CD4-positive, alpha-beta T cell treated with Interferon gamma for 1 hour (primary cell): ENCODE data around the gene OR1S2.
"Not testable (repeated sequence)": the region's sequence is repeated elsewhere in the genome, so short reads cannot be mapped to it uniquely, and the experiment has no call there.

ENCODE experiments used
- DNase-seq: peaks from one replicate; pipeline ENCODE4 v3.0.0-alpha.2; 2020

Gene OR1S2

DNA sequence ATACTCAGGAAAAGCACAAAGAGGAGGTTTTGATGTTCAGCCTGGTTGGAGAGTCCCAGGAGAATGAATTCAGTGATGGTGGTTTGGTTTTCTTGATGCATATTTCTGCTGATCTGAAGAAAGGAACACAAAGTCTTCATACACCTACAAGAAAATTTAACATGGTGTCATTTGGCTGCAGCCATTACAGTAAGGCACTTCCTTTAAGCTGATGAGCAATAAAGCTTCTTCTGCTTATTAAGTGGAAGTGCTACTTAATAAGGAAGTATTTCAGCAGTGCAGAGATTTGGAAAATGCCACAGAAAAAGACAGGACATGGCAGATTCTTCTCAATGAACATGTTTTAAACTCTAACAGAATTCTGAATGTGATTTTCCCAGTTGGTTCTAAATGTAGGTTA is at the start of gene OR1S2:
Gene OR1S2 (minus strand): TSS at position 101 of the 400 bp plus-strand sequence. CDS start 0 bp downstream, at position 101.
- DNase-seq: no peak

- no peak for DNase-seq
Observed at GRCh38 chr11:58243954-58244353, 40.0 kb upstream of the OR1S2 start.

GRCh38 chr11:58227956-58228615 is 24.1 kb upstream of the OR1S2 start:
- no peak for DNase-seq

GRCh38 chr11:58222721-58223120 is 18.8 kb upstream of the OR1S2 start:
- no peak for DNase-seq

DNA sequence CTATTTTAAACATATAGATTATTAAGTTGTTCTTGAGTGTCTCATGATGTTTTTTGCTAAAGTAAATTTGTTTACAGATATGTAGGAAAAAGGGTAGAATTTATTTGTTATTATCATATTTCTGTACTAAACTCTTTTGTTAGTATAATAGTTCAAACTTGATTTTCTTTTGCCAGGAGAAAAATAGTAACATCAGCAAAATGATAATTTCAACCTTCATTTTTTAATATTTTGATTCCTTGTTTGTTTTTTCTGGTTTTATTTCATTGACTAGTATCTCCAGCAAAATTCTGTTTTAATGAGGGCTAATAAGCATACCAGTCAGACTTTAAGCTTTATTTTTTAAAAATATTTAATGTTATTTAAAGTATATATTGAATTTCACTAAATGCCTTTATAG is 12.5 kb upstream of the OR1S2 start:
- DNase-seq: no peak

- not testable (repeated sequence) for DNase-seq
Observed at GRCh38 chr11:58212420-58212819, 8.5 kb upstream of the OR1S2 start, which contains the start of gene OR1S1. Gene OR1S1 (plus strand): TSS chr11:58212720.

- DNase-seq: no peak
Observed at GRCh38 chr11:58199271-58199670, 4.7 kb downstream of the OR1S2 start.

DNA sequence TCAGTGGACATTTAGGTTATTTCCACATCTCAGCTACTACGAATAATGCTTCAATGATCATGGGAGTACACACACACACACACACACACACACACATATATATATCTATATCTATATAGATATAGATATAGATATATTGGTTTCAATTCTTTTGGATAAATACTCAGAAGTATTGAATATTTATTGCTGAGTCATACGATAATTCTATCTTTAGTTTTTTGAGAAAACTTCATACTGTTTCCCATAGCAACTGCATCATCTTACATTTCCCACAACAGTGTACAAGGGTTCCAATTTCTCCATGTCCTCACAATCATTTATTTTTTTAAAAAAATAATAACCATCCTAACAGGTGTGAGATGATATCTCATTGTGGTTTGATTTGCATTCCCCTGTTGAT is 8.0 kb downstream of the OR1S2 start:
- DNase-seq: no peak

DNA sequence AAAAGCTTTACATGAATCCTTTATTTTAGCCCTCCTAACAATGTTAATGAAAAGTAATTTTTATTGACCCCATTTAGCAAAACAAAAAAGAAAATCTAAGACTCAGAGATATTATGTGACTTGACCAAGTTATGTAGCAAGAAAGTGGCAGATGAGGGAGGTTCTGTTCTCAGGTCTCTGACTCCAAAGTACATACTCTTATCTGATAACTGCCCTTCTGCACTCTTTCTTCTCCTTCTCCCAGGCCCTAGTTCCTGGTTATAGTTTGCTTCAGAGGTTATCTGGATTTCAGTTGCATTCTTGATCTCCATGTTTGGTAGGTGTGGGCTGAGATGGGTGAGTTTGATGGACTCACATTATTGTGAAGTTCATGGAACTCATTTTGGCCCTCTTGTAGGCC is 10.6 kb downstream of the OR1S2 start:
- DNase-seq: no peak

DNA sequence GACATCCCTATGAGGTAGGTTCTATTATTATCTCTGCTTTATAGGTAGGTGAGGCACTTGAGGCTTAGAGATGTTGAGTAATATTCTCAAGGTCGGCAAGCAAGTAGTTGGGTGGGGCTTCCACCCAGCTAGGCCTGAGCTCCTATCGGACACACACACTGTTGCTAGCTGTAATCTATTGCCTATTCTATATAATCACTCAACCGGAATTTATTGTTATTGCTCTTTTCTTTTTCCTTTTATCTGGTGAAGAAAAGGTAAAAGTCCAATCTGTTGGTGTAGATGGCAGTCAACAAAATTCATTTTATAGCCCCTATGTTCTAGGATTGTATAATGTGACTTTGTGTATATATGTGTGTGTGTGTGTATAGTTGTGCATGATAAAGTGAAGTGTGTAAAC is 11.7 kb downstream of the OR1S2 start:
- no peak for DNase-seq

DNA sequence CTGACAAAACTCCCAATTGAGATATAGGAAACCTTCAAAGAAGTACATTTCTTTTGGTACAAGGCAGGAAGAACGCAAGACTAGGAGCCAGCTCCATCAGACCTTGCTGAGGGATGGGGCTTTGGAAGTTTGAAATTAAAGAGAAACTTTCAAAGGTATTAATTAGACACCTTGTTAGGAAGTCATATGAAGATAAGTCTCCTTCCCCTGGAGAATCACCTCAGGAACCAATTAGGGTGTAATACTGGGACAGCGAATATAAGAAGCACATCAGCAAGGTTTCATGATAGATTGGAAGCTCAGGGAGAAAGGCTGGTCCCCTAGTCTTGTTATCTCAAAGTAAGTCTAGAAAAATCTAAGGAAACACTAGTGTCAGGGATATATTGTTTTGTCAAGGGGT is 15.2 kb downstream of the OR1S2 start, which contains the start of gene OR9Q2:
Gene OR9Q2 (plus strand): TSS at position 301 of the 400 bp plus-strand sequence. CDS start 1,421 bp downstream, outside the sequence.
- DNase-seq: no peak

GRCh38 chr11:58186938-58187337 is 17.0 kb downstream of the OR1S2 start:
- DNase-seq: no peak

GRCh38 chr11:58179648-58180047 is 24.3 kb downstream of the OR1S2 start:
- DNase-seq: no peak

DNA sequence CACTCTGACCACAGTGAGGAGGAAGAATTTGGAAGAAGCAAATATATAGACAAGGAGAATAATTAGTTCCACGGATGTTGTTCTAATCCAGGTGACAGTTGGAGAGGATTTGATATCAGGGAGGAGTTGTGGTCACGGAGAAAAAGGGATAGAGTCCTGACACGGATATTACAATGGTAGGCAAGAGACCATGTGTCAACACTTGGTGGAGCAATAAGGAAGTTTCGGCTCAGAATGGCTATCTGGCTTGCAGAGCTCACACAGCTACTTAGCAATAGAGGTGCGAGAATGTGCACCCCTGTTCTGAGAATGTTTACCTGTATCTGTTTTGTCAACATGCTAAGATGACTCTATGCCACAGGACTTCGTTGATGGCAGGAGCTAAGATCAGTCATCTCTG is 25.5 kb downstream of the OR1S2 start:
- DNase-seq: no peak

DNA sequence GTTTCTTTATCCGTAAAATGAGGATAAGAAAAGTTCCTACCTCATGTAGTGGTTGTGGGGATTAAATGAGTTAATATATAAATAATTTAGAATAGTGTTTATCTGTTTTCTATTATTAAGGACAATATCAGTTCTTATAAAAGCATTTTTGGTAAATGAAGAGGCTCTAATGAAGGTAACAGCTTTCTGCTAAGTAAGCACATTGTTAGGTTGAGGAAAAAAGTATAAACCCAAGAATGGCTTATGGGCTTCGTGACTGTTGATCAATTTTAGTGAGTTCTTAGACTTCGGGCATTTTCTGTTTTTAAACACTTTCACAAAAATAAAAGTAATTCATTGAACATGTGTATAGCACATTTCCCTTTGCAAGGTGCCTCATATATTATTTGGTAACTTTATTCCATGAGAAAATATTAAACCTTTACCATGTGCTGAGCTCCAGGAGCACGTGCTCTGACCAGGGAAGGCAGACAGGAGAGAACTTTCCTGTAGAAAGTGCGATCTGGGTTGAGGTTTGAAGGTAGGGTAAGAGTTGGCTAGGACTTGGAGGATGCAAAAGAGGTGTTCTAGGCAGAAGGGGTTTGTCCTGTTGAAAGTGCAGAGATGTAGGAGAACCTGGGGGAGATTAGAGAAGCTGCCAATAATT is 26.4 kb downstream of the OR1S2 start:
- no peak for DNase-seq

GRCh38 chr11:58165504-58166106 is 38.3 kb downstream of the OR1S2 start:
- DNase-seq: no peak

GRCh38 chr11:58164990-58165389 is 39.0 kb downstream of the OR1S2 start:
- DNase-seq: no peak

DNA sequence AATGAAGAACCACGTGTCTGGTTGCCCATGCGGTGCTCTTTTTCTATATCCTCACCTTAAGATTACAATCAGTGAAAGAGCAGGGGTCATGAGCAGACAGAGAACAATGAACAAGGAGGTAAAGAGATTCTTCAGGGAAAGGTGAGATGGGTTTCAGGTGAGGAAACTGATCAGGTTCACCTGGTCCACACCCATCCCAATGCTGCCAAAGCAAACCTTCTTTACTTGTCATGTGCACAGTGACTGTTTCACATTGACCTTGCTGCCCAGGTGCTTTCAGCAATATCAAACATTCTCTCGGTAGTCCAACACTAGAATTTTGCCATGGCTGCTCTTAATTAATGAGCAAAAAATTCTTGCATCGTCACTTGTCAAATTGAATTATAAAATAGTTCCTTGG is 39.6 kb downstream of the OR1S2 start:
- DNase-seq: no peak
